NT2/D1 (cell line): ENCODE data around the gene AGFG2.

Experiments
- DNase-seq: peaks from one replicate; pipeline ENCODE4 v3.0.0-alpha.2; 2011; ENCODE audit warnings: low read depth, low spot score
- H3K27me3 ChIP-seq: 2 replicates; pipeline ENCODE4 v1.6.0; 2011; ENCODE audit warnings: mild to moderate bottlenecking; ENCODE audit not compliant: insufficient read length, insufficient read depth
- H3K36me3 ChIP-seq: 2 replicates; pipeline ENCODE4 v1.6.1; 2011; ENCODE audit warnings: mild to moderate bottlenecking, low read length, mixed read lengths; ENCODE audit not compliant: insufficient read depth, insufficient read length
- H3K4me1 ChIP-seq: 2 replicates; pipeline ENCODE4 v1.5.1; 2011; ENCODE audit not compliant: insufficient read depth, insufficient read length
- H3K4me3 ChIP-seq: 2 replicates; pipeline ENCODE4 v1.5.1; 2011; ENCODE audit warnings: low read depth; ENCODE audit not compliant: insufficient read length
- H3K9ac ChIP-seq: 2 replicates; pipeline ENCODE4 v1.6.0; 2011; ENCODE audit warnings: low read depth; ENCODE audit not compliant: insufficient read length
- H3K9me3 ChIP-seq: 2 replicates; pipeline ENCODE4 v1.5.1; 2011; ENCODE audit warnings: mild to moderate bottlenecking, low read length; ENCODE audit not compliant: insufficient read depth
- SUZ12 ChIP-seq: IDR thresholded peaks from 2 replicates; pipeline ENCODE4 v1.6.1; 2011; ENCODE audit not compliant: insufficient read length, insufficient read depth; ENCODE audit errors: extremely low read depth
- YY1 ChIP-seq: IDR thresholded peaks from 2 replicates; pipeline ENCODE4 v1.6.1; 2011; ENCODE audit not compliant: insufficient read length, insufficient read depth
- ZNF274 ChIP-seq: IDR thresholded peaks from 2 replicates; pipeline ENCODE4 v1.6.1; 2011; ENCODE audit warnings: mild to moderate bottlenecking, low read depth, low read length

AGFG2 gene

DNA sequence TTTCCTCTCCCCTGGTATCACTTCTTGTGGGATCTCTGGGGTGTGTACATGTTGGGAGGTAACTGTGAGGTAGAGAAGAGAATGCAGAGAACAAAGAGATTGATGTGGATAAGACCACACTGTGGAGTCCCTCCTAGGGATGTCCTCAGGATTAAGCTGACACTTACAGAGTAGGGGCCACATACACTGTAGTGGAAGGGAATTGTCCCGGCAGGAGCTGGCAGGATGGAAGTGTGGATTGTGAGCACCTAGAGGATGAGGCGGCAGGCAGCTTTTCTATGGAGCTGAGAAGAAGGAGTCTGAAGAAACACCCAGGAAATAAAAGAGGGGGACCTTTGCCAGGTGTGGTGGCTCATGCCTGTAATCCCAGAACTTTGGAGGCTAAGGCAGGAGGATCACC is 13.5 kb downstream of the AGFG2 start:
- Histone ChIP-seq H3K27me3 (no peaks in the 10 kb centered on the region), H3K4me1 (no peaks in the 10 kb centered on the region), H3K9me3 (no peaks in the 10 kb centered on the region), H3K4me3 (no peak overlapping the region), H3K36me3 (peaks cover 32% of the 10 kb centered on the region), H3K9ac (no peak overlapping the region)
- DNase-seq = no peak
- TF ChIP-seq ZNF274 (no peak), YY1 (no peak), SUZ12 (no peak)

- H3K4me1 ChIP-seq = no peaks in the 10 kb centered on the region
- H3K4me3 ChIP-seq = no peak overlapping the region
- peaks cover 32% of the 10 kb centered on the region for H3K36me3 ChIP-seq
- DNase-seq = no peak
- no peak for TF ChIP-seq YY1
- no peak for TF ChIP-seq ZNF274
- no peak for TF ChIP-seq SUZ12
- H3K9me3 ChIP-seq = no peaks in the 10 kb centered on the region
- no peak overlapping the region for H3K9ac ChIP-seq
- no peaks in the 10 kb centered on the region for H3K27me3 ChIP-seq
These were observed 14.0 kb downstream of the AGFG2 start for GRCh38 chr7:100553032-100553431.

- Histone ChIP-seq H3K27me3 (no peaks in the 10 kb centered on the region), H3K9ac (no peak overlapping the region), H3K9me3 (no peaks in the 10 kb centered on the region), H3K36me3 (peaks cover 22% of the 10 kb centered on the region), H3K4me1 (no peaks in the 10 kb centered on the region), H3K4me3 (no peak overlapping the region)
- TF ChIP-seq YY1 = no peak
- no peak for TF ChIP-seq ZNF274
- no peak for TF ChIP-seq SUZ12
- no peak for DNase-seq
These were observed 16.7 kb downstream of the AGFG2 start for GRCh38 chr7:100555701-100556100.

DNA sequence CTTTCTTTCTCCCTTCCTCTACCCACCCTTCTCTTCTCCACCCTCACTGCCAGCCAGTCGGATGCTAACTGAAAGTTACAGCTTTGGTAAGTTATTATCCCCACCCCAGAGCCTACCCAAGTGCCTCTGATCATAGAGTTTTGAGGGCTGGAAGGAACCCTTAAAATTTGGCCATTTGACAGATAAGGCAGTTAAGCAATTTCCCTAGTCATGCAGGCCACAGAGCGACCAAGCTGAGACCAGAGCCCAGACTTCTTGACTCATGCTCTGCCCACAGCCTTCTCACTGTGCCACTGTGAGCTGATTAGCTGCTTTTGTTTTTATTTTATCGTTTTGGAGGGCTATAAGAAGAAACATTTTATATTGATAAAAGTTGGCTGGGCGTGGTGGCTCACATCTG is 17.5 kb downstream of the AGFG2 start:
- H3K4me1 ChIP-seq = no peaks in the 10 kb centered on the region
- no peak overlapping the region for H3K9ac ChIP-seq
- H3K36me3 ChIP-seq = peaks cover 21% of the 10 kb centered on the region
- H3K4me3 ChIP-seq = no peak overlapping the region
- no peak for TF ChIP-seq YY1
- TF ChIP-seq SUZ12 = no peak
- TF ChIP-seq ZNF274 = no peak
- no peak for DNase-seq
- H3K9me3 ChIP-seq = no peaks in the 10 kb centered on the region
- no peaks in the 10 kb centered on the region for H3K27me3 ChIP-seq

DNA sequence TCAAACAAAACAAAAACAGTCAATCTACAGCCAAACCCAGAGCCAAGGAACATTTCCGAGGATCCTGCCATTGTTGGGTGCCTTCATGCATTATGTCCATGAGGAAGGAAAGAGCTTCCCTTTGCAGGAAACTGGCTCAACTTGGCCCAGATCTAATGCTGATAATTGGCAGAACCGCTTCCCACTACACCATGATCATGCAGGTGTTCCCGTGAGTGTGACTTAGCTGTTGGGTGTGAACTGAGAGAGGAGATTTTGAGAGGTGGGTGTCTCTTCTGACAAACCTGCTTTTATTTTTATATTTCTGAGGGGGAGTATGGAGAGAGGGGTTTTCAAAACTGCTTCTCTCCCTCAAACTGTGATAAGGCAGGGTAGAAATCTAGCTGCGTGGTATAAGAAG is 20.1 kb downstream of the AGFG2 start:
- Histone ChIP-seq H3K36me3 (peaks cover 17% of the 10 kb centered on the region), H3K27me3 (no peaks in the 10 kb centered on the region), H3K4me3 (no peak overlapping the region), H3K4me1 (no peaks in the 10 kb centered on the region), H3K9me3 (no peaks in the 10 kb centered on the region), H3K9ac (no peak overlapping the region)
- TF ChIP-seq SUZ12 = no peak
- no peak for TF ChIP-seq YY1
- no peak for TF ChIP-seq ZNF274
- DNase-seq = no peak

DNA sequence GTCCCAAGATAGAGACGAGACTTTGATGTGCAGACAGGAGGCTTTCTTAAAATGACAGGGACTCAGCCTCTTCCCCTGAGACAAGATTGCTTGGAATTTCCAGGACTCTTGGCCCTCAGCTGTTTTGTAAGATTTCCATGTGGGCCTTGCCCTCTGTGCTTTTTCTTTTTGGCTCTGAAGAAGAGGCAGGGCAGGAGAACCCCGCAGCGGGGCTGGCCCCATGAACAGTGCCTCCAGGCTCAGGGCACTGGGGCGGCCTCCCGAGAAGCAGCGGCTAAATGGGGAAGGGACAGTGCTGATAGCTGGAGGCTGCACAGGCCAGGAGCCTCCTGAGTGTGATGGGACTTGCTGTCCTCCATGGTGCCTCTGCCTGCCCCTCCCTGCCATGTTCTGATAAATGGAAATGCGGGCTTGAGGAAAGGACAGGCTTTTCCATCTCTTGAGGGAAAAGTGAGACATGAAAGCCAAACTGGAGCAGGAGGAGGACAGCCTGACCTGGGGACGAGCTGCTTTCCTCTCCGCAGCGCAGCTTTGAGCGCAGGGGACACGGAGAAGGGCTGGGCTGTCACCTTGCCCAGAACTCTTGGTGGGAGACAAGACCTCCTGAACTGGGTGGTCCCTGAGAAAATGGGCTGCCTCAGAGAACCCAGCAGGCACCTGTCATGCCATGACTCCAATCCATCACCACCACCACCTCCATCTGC is 22.6 kb downstream of the AGFG2 start:
- H3K4me3 ChIP-seq = no peak overlapping the region
- no peaks in the 10 kb centered on the region for H3K9me3 ChIP-seq
- TF ChIP-seq YY1 (no peak), SUZ12 (no peak), ZNF274 (no peak)
- no peak for DNase-seq
- no peaks in the 10 kb centered on the region for H3K4me1 ChIP-seq
- no peaks in the 10 kb centered on the region for H3K27me3 ChIP-seq
- H3K9ac ChIP-seq = no peak overlapping the region
- H3K36me3 ChIP-seq = peaks cover 11% of the 10 kb centered on the region

GRCh38 chr7:100562195-100563099 is 23.4 kb downstream of the AGFG2 start:
- TF ChIP-seq SUZ12 = no peak
- peaks cover 2% of the 10 kb centered on the region for H3K4me1 ChIP-seq
- H3K27me3 ChIP-seq = no peaks in the 10 kb centered on the region
- no peak for DNase-seq
- no peak overlapping the region for H3K4me3 ChIP-seq
- no peaks in the 10 kb centered on the region for H3K9me3 ChIP-seq
- no peak overlapping the region for H3K9ac ChIP-seq
- H3K36me3 ChIP-seq = peaks cover 11% of the 10 kb centered on the region
